GM12874 (cell line): ENCODE data around the gene PLA2R1.

ENCODE experiments used
- CTCF ChIP-seq: IDR thresholded peaks from 2 replicates; pipeline ENCODE4 v1.5.1; 2011; ENCODE audit warnings: low read depth, mild to moderate bottlenecking, control low read depth, low read length, moderate library complexity; ENCODE audit not compliant: insufficient read depth

PLA2R1 gene

GRCh38 chr2:160028431-160029269 is 33.8 kb downstream of the PLA2R1 start:
- no peak for TF ChIP-seq CTCF

DNA sequence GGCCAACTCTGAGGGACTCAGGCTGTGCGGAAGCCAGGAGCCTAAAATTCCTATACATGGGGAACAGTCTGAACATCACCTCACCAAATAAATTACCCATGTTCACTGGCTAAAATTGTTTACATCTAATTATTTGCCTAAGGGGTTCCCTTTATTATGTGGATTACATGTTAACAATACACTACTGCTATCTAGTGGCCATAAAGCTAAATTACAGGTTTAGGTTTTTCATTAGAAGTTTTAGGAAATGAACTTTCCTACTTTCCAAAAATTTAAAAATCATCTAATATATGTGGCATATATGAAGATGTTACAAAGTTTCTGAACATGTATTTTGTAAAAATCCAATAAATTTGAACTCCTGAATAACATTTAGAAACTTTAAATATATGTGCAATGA is 40.3 kb downstream of the PLA2R1 start:
- peak; percentile 27; the same call in 1 of the 2 replicates for TF ChIP-seq CTCF

GRCh38 chr2:160019374-160020090 is 42.9 kb downstream of the PLA2R1 start:
- no peak for TF ChIP-seq CTCF

DNA sequence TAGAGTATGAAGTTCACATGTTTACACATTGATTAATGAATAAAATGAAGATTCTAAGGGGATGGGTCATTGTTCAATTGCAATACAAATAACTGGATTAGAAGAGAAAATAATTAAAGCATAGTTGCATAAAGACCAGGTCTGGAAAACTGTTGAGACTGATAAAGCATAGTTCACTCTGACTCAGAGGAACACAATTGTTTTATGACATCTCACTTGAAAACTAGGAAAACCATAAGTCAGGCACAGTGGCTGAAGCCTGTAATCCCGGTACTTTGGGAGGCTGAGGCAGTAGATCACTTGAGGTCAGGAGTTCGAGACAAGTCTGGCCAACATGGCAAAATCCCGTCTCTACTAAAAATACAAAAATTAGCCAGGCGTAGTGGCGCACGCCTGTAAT is 46.7 kb downstream of the PLA2R1 start:
- no peak for TF ChIP-seq CTCF

DNA sequence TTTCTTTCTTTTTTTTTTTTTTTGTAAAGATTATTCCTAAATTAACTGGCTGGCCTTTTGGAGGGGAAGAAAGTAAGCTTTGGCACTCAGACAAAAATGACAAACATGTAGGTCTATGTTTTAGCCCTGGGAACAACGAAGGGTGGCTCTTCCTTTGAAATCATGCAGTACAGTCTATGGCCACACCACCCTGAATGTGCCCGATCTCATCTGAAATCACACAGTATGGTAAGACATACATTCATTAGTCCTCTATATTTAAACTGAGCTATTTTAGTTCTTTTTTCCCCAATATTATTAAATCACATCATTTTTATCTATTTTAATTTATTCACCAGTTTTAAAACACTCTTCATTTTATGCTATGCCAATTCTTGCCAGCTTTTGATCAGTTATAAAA is 48.2 kb downstream of the PLA2R1 start:
- no peak for TF ChIP-seq CTCF

GRCh38 chr2:160010361-160011145 is 51.9 kb downstream of the PLA2R1 start:
- TF ChIP-seq CTCF, result no peak

DNA sequence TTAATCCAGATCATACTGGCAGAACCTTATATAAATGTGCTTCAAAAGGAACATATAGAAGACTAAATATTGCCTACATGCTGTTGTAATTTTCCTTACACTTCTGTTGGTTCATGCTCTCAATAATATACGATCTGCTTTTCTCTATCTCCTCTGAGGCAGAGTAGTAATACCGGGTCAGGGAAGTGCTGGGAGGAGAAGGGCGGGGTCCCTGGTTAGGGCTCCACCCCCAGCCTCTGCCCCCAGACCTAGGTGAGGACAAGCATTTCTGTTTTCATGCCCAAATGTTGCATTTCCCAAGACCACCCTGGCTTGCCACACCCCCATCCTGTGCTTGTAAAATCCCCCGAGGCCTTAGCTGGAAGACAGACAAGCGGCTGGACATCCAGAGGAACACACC is 55.3 kb downstream of the PLA2R1 start:
- TF ChIP-seq CTCF, result no peak
